OCI-LY3 (cell line): ENCODE data around the gene VPS13D.

Experiments used
- EZH2phosphoT487 ChIP-seq: fragments of 200-600 bp; shearing (Covaris generic); IDR thresholded peaks from 2 replicates; pipeline ENCODE4 v1.6.1; 2018; ENCODE audit warnings: antibody characterized with exemption, mixed run types, low read depth
- TF ChIP-seq, protein P1 (sequence below): fragments of 200-600, 300-600 bp; sonication (generic); IDR thresholded peaks from 2 replicates; pipeline ENCODE4 v1.5.1; 2014; ENCODE audit warnings: antibody characterized with exemption, low read length, low read depth

- TF ChIP-seq, protein P1, sequence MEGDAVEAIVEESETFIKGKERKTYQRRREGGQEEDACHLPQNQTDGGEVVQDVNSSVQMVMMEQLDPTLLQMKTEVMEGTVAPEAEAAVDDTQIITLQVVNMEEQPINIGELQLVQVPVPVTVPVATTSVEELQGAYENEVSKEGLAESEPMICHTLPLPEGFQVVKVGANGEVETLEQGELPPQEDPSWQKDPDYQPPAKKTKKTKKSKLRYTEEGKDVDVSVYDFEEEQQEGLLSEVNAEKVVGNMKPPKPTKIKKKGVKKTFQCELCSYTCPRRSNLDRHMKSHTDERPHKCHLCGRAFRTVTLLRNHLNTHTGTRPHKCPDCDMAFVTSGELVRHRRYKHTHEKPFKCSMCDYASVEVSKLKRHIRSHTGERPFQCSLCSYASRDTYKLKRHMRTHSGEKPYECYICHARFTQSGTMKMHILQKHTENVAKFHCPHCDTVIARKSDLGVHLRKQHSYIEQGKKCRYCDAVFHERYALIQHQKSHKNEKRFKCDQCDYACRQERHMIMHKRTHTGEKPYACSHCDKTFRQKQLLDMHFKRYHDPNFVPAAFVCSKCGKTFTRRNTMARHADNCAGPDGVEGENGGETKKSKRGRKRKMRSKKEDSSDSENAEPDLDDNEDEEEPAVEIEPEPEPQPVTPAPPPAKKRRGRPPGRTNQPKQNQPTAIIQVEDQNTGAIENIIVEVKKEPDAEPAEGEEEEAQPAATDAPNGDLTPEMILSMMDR, result no peak
- TF ChIP-seq EZH2phosphoT487, result no peak
Measured at GRCh38 chr1:12531179-12531499, 301.3 kb downstream of the VPS13D start.
